ENCODE results near the gene FGF22.

Gene FGF22

GRCh38 chr19:679418-680286 is 40.0 kb downstream of the FGF22 start:
- peak; percentile 90 for DNase-seq (ENCODE audit: low read depth)
- H3K4me3 ChIP-seq (ENCODE audit: low read depth, low read length): peak overlapping the region; percentile 67
- TF ChIP-seq, protein P1, sequence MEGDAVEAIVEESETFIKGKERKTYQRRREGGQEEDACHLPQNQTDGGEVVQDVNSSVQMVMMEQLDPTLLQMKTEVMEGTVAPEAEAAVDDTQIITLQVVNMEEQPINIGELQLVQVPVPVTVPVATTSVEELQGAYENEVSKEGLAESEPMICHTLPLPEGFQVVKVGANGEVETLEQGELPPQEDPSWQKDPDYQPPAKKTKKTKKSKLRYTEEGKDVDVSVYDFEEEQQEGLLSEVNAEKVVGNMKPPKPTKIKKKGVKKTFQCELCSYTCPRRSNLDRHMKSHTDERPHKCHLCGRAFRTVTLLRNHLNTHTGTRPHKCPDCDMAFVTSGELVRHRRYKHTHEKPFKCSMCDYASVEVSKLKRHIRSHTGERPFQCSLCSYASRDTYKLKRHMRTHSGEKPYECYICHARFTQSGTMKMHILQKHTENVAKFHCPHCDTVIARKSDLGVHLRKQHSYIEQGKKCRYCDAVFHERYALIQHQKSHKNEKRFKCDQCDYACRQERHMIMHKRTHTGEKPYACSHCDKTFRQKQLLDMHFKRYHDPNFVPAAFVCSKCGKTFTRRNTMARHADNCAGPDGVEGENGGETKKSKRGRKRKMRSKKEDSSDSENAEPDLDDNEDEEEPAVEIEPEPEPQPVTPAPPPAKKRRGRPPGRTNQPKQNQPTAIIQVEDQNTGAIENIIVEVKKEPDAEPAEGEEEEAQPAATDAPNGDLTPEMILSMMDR (conservative IDR thresholded peaks at IDR 0.05; ENCODE audit: low read depth, low read length): no peak

- TF ChIP-seq, protein P1 (conservative IDR thresholded peaks at IDR 0.05; ENCODE audit: low read depth, low read length): peak; percentile 23
- peak overlapping the region; percentile 67 for H3K4me3 ChIP-seq (ENCODE audit: low read depth, low read length)
- DNase-seq (ENCODE audit: low read depth): peak; percentile 99
These were observed 40.8 kb downstream of the FGF22 start for GRCh38 chr19:680287-681028.

DNA sequence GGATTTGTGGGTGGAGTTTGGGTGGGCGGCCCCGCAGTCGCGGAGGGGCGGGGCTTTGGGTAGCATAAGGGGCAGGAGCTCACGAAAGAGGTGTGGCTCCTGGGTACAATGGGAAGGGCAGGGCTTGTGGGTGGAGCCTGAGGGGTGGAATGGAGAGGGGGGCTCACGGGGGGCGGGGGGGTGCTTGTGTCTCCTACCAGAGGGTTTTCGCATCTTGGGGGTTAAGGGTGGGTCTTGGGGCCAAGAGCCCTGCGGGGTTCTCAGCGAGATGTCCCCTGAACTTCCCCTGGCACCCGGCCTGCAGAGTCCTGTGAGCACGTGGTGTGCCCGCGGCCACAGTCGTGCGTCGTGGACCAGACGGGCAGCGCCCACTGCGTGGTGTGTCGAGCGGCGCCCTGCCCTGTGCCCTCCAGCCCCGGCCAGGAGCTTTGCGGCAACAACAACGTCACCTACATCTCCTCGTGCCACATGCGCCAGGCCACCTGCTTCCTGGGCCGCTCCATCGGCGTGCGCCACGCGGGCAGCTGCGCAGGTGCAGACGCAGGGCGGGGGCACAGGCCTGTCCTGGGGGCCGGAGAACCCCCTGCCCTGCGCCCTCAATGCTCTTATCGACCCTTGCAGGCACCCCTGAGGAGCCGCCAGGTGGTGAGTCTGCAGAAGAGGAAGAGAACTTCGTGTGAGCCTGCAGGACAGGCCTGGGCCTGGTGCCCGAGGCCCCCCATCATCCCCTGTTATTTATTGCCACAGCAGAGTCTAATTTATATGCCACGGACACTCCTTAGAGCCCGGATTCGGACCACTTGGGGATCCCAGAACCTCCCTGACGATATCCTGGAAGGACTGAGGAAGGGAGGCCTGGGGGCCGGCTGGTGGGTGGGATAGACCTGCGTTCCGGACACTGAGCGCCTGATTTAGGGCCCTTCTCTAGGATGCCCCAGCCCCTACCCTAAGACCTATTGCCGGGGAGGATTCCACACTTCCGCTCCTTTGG is 41.6 kb downstream of the FGF22 start:
- TF ChIP-seq, protein P1 (conservative IDR thresholded peaks at IDR 0.05; ENCODE audit: low read depth, low read length): no peak
- peak overlapping the region; percentile 62 for H3K4me3 ChIP-seq (ENCODE audit: low read depth, low read length)
- peak; percentile 98 for DNase-seq (ENCODE audit: low read depth)

- TF ChIP-seq, protein P1 (conservative IDR thresholded peaks at IDR 0.05; ENCODE audit: low read depth, low read length): no peak
- H3K4me3 ChIP-seq (ENCODE audit: low read depth, low read length): no peak overlapping the region
- DNase-seq (ENCODE audit: low read depth): no peak
These were observed 43.1 kb downstream of the FGF22 start for GRCh38 chr19:682678-683320.

- H3K4me3 ChIP-seq (ENCODE audit: low read depth, low read length): no peak overlapping the region
- no peak for DNase-seq (ENCODE audit: low read depth)
- TF ChIP-seq, protein P1 (conservative IDR thresholded peaks at IDR 0.05; ENCODE audit: low read depth, low read length): no peak
These were observed 45.8 kb downstream of the FGF22 start for GRCh38 chr19:685454-685931.
